RWPE2 (cell line): ENCODE data around the gene RNF213.

Experiments
- ATAC-seq: fragments of 200-7000 bp; cut with Tn5 transposase; 3 replicates; pipeline ENCODE4 v1.9.1; 2021; ENCODE audit warnings: low read depth
- DNase-seq: peaks from one replicate; pipeline ENCODE4 v3.0.0-alpha.2; 2020; ENCODE audit warnings: low spot score
- H3K27ac ChIP-seq: fragments of 450-650 bp; 2 replicates; pipeline ENCODE4 v1.5.1; 2017; ENCODE audit warnings: mild to moderate bottlenecking; ENCODE audit not compliant: poor library complexity, severe bottlenecking
- H3K27me3 ChIP-seq: fragments of 250-450 bp; sonication (Bioruptor Pico); 2 replicates; pipeline ENCODE4 v1.5.1; 2021; ENCODE audit warnings: mild to moderate bottlenecking, moderate library complexity; ENCODE audit not compliant: insufficient read depth, poor library complexity, severe bottlenecking
- H3K36me3 ChIP-seq: fragments of 250-450 bp; sonication (Bioruptor Pico); 2 replicates; pipeline ENCODE4 v1.5.1; 2020; ENCODE audit warnings: low read depth, mild to moderate bottlenecking, moderate library complexity
- H3K4me1 ChIP-seq: fragments of 250-450 bp; sonication (Bioruptor Pico); 2 replicates; pipeline ENCODE4 v1.5.1; 2021; ENCODE audit warnings: mild to moderate bottlenecking, moderate library complexity; ENCODE audit not compliant: insufficient read depth, poor library complexity, severe bottlenecking
- H3K4me3 ChIP-seq: fragments of 250-450 bp; sonication (Bioruptor Pico); 2 replicates; pipeline ENCODE4 v1.5.1; 2021; ENCODE audit warnings: mild to moderate bottlenecking, moderate library complexity; ENCODE audit not compliant: severe bottlenecking
- H3K9me3 ChIP-seq: fragments of 250-450 bp; sonication (Bioruptor Pico); 2 replicates; pipeline ENCODE4 v1.5.1; 2021; ENCODE audit warnings: mild to moderate bottlenecking, moderate library complexity; ENCODE audit not compliant: severe bottlenecking
- CTCF ChIP-seq: fragments of 450-650 bp; IDR thresholded peaks from one replicate; pipeline ENCODE4 v1.5.1; 2017; ENCODE audit warnings: mild to moderate bottlenecking, moderate library complexity; ENCODE audit not compliant: poor library complexity, severe bottlenecking

RNF213 gene

GRCh38 chr17:80437532-80437931 lies 176.9 kb downstream of the RNF213 start:
- no peaks in the 10 kb centered on the region for H3K36me3 ChIP-seq
- TF ChIP-seq CTCF, result no peak
- no peaks in the 10 kb centered on the region for H3K27me3 ChIP-seq
- no peak overlapping the region for H3K4me3 ChIP-seq
- DNase-seq, result no peak
- no peaks in the 10 kb centered on the region for H3K4me1 ChIP-seq
- no peak overlapping the region for H3K27ac ChIP-seq
- no peaks in the 10 kb centered on the region for H3K9me3 ChIP-seq
- no peak for ATAC-seq

GRCh38 chr17:80438806-80439205 lies 178.2 kb downstream of the RNF213 start:
- ATAC-seq, result no peak
- no peaks in the 10 kb centered on the region for H3K4me1 ChIP-seq
- no peak overlapping the region for H3K4me3 ChIP-seq
- H3K27ac ChIP-seq, result no peak overlapping the region
- no peak for TF ChIP-seq CTCF
- H3K36me3 ChIP-seq, result no peaks in the 10 kb centered on the region
- no peaks in the 10 kb centered on the region for H3K9me3 ChIP-seq
- H3K27me3 ChIP-seq, result no peaks in the 10 kb centered on the region
- no peak for DNase-seq

GRCh38 chr17:80439499-80439898 lies 178.8 kb downstream of the RNF213 start:
- ATAC-seq (no peak), DNase-seq (no peak)
- no peaks in the 10 kb centered on the region for H3K9me3 ChIP-seq
- no peaks in the 10 kb centered on the region for H3K4me1 ChIP-seq
- H3K27me3 ChIP-seq, result no peaks in the 10 kb centered on the region
- no peak overlapping the region for H3K27ac ChIP-seq
- no peak overlapping the region for H3K4me3 ChIP-seq
- no peaks in the 10 kb centered on the region for H3K36me3 ChIP-seq
- TF ChIP-seq CTCF, result no peak

GRCh38 chr17:80441133-80441578 lies 180.5 kb downstream of the RNF213 start:
- Histone ChIP-seq H3K27me3 (no peaks in the 10 kb centered on the region), H3K4me3 (no peak overlapping the region), H3K9me3 (no peaks in the 10 kb centered on the region), H3K4me1 (no peaks in the 10 kb centered on the region), H3K27ac (no peak overlapping the region), H3K36me3 (no peaks in the 10 kb centered on the region)
- peak; percentile 67; the same call in 1 of the 3 replicates for ATAC-seq
- DNase-seq, result no peak
- no peak for TF ChIP-seq CTCF

DNA sequence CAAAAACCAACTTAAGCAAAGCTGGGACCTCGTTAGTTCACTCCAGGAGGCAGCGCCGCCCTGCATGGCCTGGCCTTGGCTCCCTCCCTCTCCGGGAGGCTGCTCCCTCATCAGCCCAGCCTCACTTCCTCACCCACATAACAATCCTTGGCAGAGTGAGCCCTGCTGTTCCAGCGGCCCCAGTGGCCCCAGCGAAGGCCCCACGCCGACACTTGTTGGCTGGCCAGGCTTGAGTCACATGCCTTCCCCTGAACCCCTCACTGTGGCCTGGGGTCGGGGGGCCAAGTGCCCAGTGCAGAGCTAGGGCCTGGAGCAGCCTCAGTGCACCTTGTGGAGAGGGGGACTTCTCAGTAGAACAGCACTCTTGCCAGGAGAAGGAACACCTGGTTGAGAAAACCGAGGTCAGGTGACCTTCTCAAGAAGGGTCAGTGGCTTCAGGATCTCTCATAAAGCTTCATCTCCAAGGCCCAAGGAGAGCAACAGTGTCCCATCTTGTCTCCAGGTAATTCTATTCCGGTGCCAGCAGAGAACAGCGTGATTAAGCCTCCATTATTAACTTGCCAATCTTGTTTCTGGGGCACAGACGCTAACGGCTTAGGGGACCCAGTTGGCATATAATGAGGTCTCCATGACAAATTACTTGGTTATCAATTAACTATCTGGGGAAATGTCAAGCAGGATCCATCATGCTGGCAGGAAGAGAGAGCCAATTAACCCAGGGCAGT lies 181.1 kb downstream of the RNF213 start:
- no peaks in the 10 kb centered on the region for H3K36me3 ChIP-seq
- ATAC-seq (no peak), DNase-seq (no peak)
- TF ChIP-seq CTCF, result no peak
- no peaks in the 10 kb centered on the region for H3K27me3 ChIP-seq
- H3K4me3 ChIP-seq, result no peak overlapping the region
- no peaks in the 10 kb centered on the region for H3K9me3 ChIP-seq
- H3K27ac ChIP-seq, result no peak overlapping the region
- no peaks in the 10 kb centered on the region for H3K4me1 ChIP-seq
